GM12878 (cell line): Measurements from ENCODE around the gene DGKI.

Experiments used
- CTCF ChIP-seq, 3 experiments: IDR thresholded peaks in 2 of 3; conservative IDR thresholded peaks in 1 of 3; 2 replicates each; pipeline ENCODE4 v1.5.1; 2011; ENCODE audit warnings: low read depth in 3 of 3, low read length in 3 of 3, mild to moderate bottlenecking in 3 of 3, control low read depth in 2 of 3, moderate library complexity in 2 of 3, inconsistent platforms in 1 of 3, mixed read lengths in 1 of 3; ENCODE audit not compliant: control insufficient read depth in 2 of 3, insufficient read depth in 1 of 3; ENCODE audit errors: extremely low read depth in 1 of 3
- EZH2 ChIP-seq: IDR thresholded peaks from 2 replicates; pipeline ENCODE4 v1.6.1; 2012; ENCODE audit warnings: low read depth, mild to moderate bottlenecking, control low read depth, inconsistent platforms, low read length, borderline replicate concordance; ENCODE audit not compliant: control insufficient read depth
- FOS ChIP-seq: IDR thresholded peaks from 3 replicates; pipeline ENCODE4 v1.6.1; 2011; ENCODE audit warnings: borderline replicate concordance; ENCODE audit not compliant: insufficient read length; ENCODE audit errors: extremely low read depth
- TAF1 ChIP-seq: IDR thresholded peaks from 2 replicates; pipeline ENCODE4 v1.6.1; 2011; ENCODE audit warnings: mild to moderate bottlenecking, low read depth, low read length, borderline replicate concordance
- ZNF274 ChIP-seq: IDR thresholded peaks from one replicate; pipeline ENCODE4 v1.8.0; 2011; ENCODE audit not compliant: insufficient read length, insufficient read depth

DNA sequence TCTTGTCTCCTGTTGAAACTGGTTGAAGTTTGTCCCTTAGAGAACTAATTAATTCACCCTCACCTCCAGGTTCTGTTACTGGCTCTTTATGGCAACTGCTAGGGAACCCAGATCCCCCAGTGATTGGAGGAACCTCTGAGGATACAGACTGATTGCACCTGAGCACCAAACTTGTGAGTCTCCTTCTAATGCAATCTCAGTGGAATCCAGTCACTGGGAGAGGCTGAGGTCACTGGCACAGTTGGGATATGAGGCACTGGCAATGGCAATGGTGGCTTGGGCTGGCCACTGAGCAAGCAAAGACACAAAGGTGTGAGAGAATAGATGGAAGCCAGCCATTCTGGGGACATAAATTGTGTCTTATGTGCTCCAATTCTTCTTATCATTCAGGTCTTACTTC is 5.3 kb upstream of the DGKI start:
- TF ChIP-seq TAF1 = no peak
- no peak for TF ChIP-seq CTCF (IDR thresholded peaks at IDR 0.05 in 2 of 3, conservative IDR thresholded peaks at IDR 0.05 in 1 of 3; ENCODE audit: control insufficient read depth in 2 of 3, extremely low read depth in 1 of 3, insufficient read depth in 1 of 3, low read depth in 3 of 3, low read length in 3 of 3)
- TF ChIP-seq EZH2 = no peak
- TF ChIP-seq ZNF274 = no peak
- TF ChIP-seq FOS = no peak
